NCI-H2081 (cell line): ENCODE results near the gene RRAGD.

ENCODE experiments used
- DNase-seq, 2 experiments: peaks; one replicate each; lab custom pipeline; 2025; lab: John Stamatoyannopoulos, UW

RRAGD gene

GRCh38 chr6:89346433-89346832 is 65.6 kb downstream of the RRAGD start:
- no peak for DNase-seq

GRCh38 chr6:89339565-89339964 is 72.5 kb downstream of the RRAGD start:
- no peak for DNase-seq

- no peak for DNase-seq
Measured at GRCh38 chr6:89335164-89335563, 76.9 kb downstream of the RRAGD start.

GRCh38 chr6:89330910-89331309 is 81.2 kb downstream of the RRAGD start:
- DNase-seq: no peak

GRCh38 chr6:89328976-89329375 is 83.1 kb downstream of the RRAGD start:
- no peak for DNase-seq

- no peak for DNase-seq
Measured at GRCh38 chr6:89324304-89324703, 87.8 kb downstream of the RRAGD start.

- no peak for DNase-seq
Measured at GRCh38 chr6:89323511-89323971, 88.5 kb downstream of the RRAGD start.

GRCh38 chr6:89321131-89321970 is 90.7 kb downstream of the RRAGD start:
- no peak for DNase-seq

- DNase-seq: no peak
Measured at GRCh38 chr6:89320012-89320559, 92.0 kb downstream of the RRAGD start.

- DNase-seq: no peak
Measured at GRCh38 chr6:89317067-89317466, 95.0 kb downstream of the RRAGD start.

- DNase-seq: no peak
Measured at GRCh38 chr6:89315249-89315885, 96.7 kb downstream of the RRAGD start, which contains the start of gene GABRR2. TSS of gene GABRR2 (minus strand) at chr6:89315299. CDS start at chr6:89315165, 134 bp downstream.

GRCh38 chr6:89314692-89315091 is 97.4 kb downstream of the RRAGD start:
- DNase-seq: no peak
